Neural cell (in vitro differentiated cells): ENCODE results near the gene PARD6G. TPM values are rescaled to one million over a fixed set of nuclear protein-coding genes. Genes with fewer than 3 reads are reported as not detected.

Experiments used
- H2AFZ ChIP-seq: fragments of 200-600, 300-800 bp; sonication (generic), shearing (Covaris generic); 2 replicates; pipeline ENCODE4 v1.6.0; 2014; ENCODE audit warnings: low read depth, mild to moderate bottlenecking, antibody characterized with exemption, low read length, moderate library complexity
- H3F3A ChIP-seq: fragments of 200-600 bp; shearing (Covaris generic); 2 replicates; pipeline ENCODE4 v1.6.1; 2016; ENCODE audit warnings: mild to moderate bottlenecking, moderate library complexity, mixed read lengths, antibody characterized with exemption, low read length; ENCODE audit not compliant: insufficient read depth, poor library complexity, severe bottlenecking
- H3K27ac ChIP-seq: fragments of 200-600, 300-800 bp; sonication (generic), shearing (Covaris generic); 2 replicates; pipeline ENCODE4 v1.5.1; 2014; ENCODE audit warnings: mild to moderate bottlenecking, low read length, moderate library complexity
- H3K27me3 ChIP-seq: fragments of 300-800, 200-600 bp; sonication (generic), shearing (Covaris generic); 2 replicates; pipeline ENCODE4 v1.6.0; 2014; ENCODE audit warnings: mild to moderate bottlenecking, low read depth, low read length, moderate library complexity; ENCODE audit not compliant: insufficient read depth
- H3K36me3 ChIP-seq: fragments of 300-800, 200-600 bp; sonication (generic), shearing (Covaris generic); 2 replicates; pipeline ENCODE4 v1.5.1; 2014; ENCODE audit warnings: mild to moderate bottlenecking, antibody characterized with exemption, low read length, moderate library complexity; ENCODE audit not compliant: insufficient read depth
- H3K4me2 ChIP-seq: fragments of 300-800, 200-600 bp; sonication (generic), shearing (Covaris generic); 2 replicates; pipeline ENCODE4 v1.6.0; 2014; ENCODE audit warnings: mild to moderate bottlenecking, low read length
- H3K4me3 ChIP-seq: fragments of 300-800, 200-600 bp; sonication (generic), shearing (Covaris generic); 2 replicates; pipeline ENCODE4 v1.5.1; 2014; ENCODE audit warnings: mild to moderate bottlenecking, low read length, moderate library complexity
- H3K79me2 ChIP-seq: fragments of 200-600 bp; shearing (Covaris generic); replicated peaks from 2 replicates; pipeline ENCODE4 v1.6.0; 2014; ENCODE audit warnings: mild to moderate bottlenecking, low read length, moderate library complexity; ENCODE audit not compliant: insufficient read depth
- H3K9ac ChIP-seq: fragments of 300-800, 200-600 bp; sonication (generic), shearing (Covaris generic); 2 replicates; pipeline ENCODE4 v1.6.1; 2016; ENCODE audit warnings: mild to moderate bottlenecking, low read length, mixed read lengths
- H3K9me2 ChIP-seq: fragments of 200-600 bp; shearing (Covaris generic); 2 replicates; pipeline ENCODE4 v1.6.1; 2016; ENCODE audit warnings: mild to moderate bottlenecking, low read length, mixed read lengths; ENCODE audit not compliant: insufficient read depth
- H3K9me3 ChIP-seq: fragments of 200-600, 300-800 bp; sonication (generic), shearing (Covaris generic); 2 replicates; pipeline ENCODE4 v1.6.1; 2016; ENCODE audit warnings: mild to moderate bottlenecking, mixed run types, low read length, moderate library complexity, mixed read lengths
- H4K20me1 ChIP-seq: fragments of 200-600 bp; shearing (Covaris generic); 2 replicates; pipeline ENCODE4 v1.6.1; 2016; ENCODE audit warnings: mild to moderate bottlenecking, mixed run types; ENCODE audit not compliant: insufficient read depth
- CTCF ChIP-seq: fragments of 450-650 bp; IDR thresholded peaks from 2 replicates; pipeline ENCODE4 v1.5.1; 2014; ENCODE audit warnings: antibody characterized with exemption, mild to moderate bottlenecking, moderate library complexity; ENCODE audit not compliant: poor library complexity, severe bottlenecking
- EP300 ChIP-seq: fragments of 450-650 bp; conservative IDR thresholded peaks from 2 replicates; pipeline ENCODE4 v1.6.1; 2014; ENCODE audit warnings: antibody characterized with exemption, mild to moderate bottlenecking, moderate library complexity; ENCODE audit not compliant: poor library complexity, severe bottlenecking
- EZH2 ChIP-seq: fragments of 200-600, 300-800 bp; shearing (Covaris generic), sonication (generic); IDR thresholded peaks from 2 replicates; pipeline ENCODE4 v1.6.1; 2014; ENCODE audit warnings: antibody characterized with exemption, low read length, borderline replicate concordance, mild to moderate bottlenecking; ENCODE audit not compliant: insufficient read depth, poor library complexity, severe bottlenecking
- MXI1 ChIP-seq: fragments of 450-650 bp; conservative IDR thresholded peaks from 2 replicates; pipeline ENCODE4 v1.6.1; 2014; ENCODE audit warnings: antibody characterized with exemption, mild to moderate bottlenecking; ENCODE audit not compliant: poor library complexity, severe bottlenecking
- POLR2AphosphoS5 ChIP-seq: IDR thresholded peaks from 2 replicates; pipeline ENCODE4 v1.6.1; 2012
- RAD21 ChIP-seq: fragments of 450-650 bp; conservative IDR thresholded peaks from 2 replicates; pipeline ENCODE4 v1.6.1; 2014; ENCODE audit warnings: antibody characterized with exemption, mild to moderate bottlenecking, moderate library complexity
- REST ChIP-seq: IDR thresholded peaks from 2 replicates; pipeline ENCODE4 v1.6.1; 2012; ENCODE audit warnings: borderline replicate concordance
- SMC3 ChIP-seq: fragments of 450-650 bp; conservative IDR thresholded peaks from 2 replicates; pipeline ENCODE4 v1.6.1; 2014; ENCODE audit warnings: antibody characterized with exemption, mild to moderate bottlenecking, moderate library complexity; ENCODE audit not compliant: poor library complexity
- TAF1 ChIP-seq: IDR thresholded peaks from 2 replicates; pipeline ENCODE4 v1.6.1; 2012; ENCODE audit warnings: low read depth
- polyA plus RNA-seq: library from polyadenylated mRNA; depleted of rRNA; stranded (reverse); fragments of >200 nt; gene quantifications from 2 replicates; pipeline ENCODE4 v1.2.3, GENCODE V29; 2014

The PARD6G gene
- polyA plus RNA-seq, 1 donor from 2014 or later = 9.3 TPM

- TF ChIP-seq CTCF (no peak), REST (no peak), SMC3 (no peak), EP300 (no peak), MXI1 (no peak)
- no peak overlapping the region for H3K4me2 ChIP-seq
- no peaks in the 10 kb centered on the region for H3K9me2 ChIP-seq
- no peaks in the 10 kb centered on the region for H3K79me2 ChIP-seq
- H3K9me3 ChIP-seq = no peaks in the 10 kb centered on the region
- H3K27me3 ChIP-seq = no peaks in the 10 kb centered on the region
- H3K27ac ChIP-seq = no peak overlapping the region
- no peaks in the 10 kb centered on the region for H3K36me3 ChIP-seq
- H4K20me1 ChIP-seq = no peaks in the 10 kb centered on the region
- H3K4me3 ChIP-seq = no peak overlapping the region
- H2AFZ ChIP-seq = no peak overlapping the region
- no peaks in the 10 kb centered on the region for H3F3A ChIP-seq
- H3K9ac ChIP-seq = no peak overlapping the region
These were observed 67.3 kb downstream of the PARD6G start for GRCh38 chr18:80179857-80180558.

- no peaks in the 10 kb centered on the region for H3K9me3 ChIP-seq
- H3K27ac ChIP-seq = no peak overlapping the region
- H3K9ac ChIP-seq = no peak overlapping the region
- H4K20me1 ChIP-seq = no peaks in the 10 kb centered on the region
- no peaks in the 10 kb centered on the region for H3K27me3 ChIP-seq
- no peaks in the 10 kb centered on the region for H3K9me2 ChIP-seq
- H3K4me3 ChIP-seq = no peak overlapping the region
- H3K4me2 ChIP-seq = no peak overlapping the region
- H3F3A ChIP-seq = no peaks in the 10 kb centered on the region
- H3K36me3 ChIP-seq = no peaks in the 10 kb centered on the region
- TF ChIP-seq TAF1 = no peak
- no peak overlapping the region for H2AFZ ChIP-seq
- no peaks in the 10 kb centered on the region for H3K79me2 ChIP-seq
These were observed 68.1 kb downstream of the PARD6G start for GRCh38 chr18:80178935-80179818.

- Histone ChIP-seq H3K9ac (no peak overlapping the region), H3K4me2 (no peak overlapping the region)
- TF ChIP-seq MXI1 = no peak
- TF ChIP-seq SMC3 = no peak
- TF ChIP-seq EZH2 = no peak
- TF ChIP-seq CTCF = no peak
- TF ChIP-seq TAF1 = no peak
- no peak for TF ChIP-seq EP300
- no peak for TF ChIP-seq POLR2AphosphoS5
- no peak for TF ChIP-seq RAD21
These were observed 70.2 kb downstream of the PARD6G start for GRCh38 chr18:80177128-80177527.

More at GRCh38 chr18:80177128-80177527, 70.2 kb downstream of the PARD6G start:
- Histone ChIP-seq H2AFZ (no peak overlapping the region), H3K27ac (no peak overlapping the region), H3F3A (no peaks in the 10 kb centered on the region), H4K20me1 (no peaks in the 10 kb centered on the region), H3K4me3 (no peak overlapping the region), H3K27me3 (no peaks in the 10 kb centered on the region), H3K79me2 (no peaks in the 10 kb centered on the region), H3K36me3 (no peaks in the 10 kb centered on the region), H3K9me3 (no peaks in the 10 kb centered on the region), H3K9me2 (no peaks in the 10 kb centered on the region)
